GM23338 (cell line): Measurements from ENCODE around the gene LNX2.

ENCODE experiments used
- CREB1 ChIP-seq: fragments of 250-450 bp; sonication (Bioruptor Pico); IDR thresholded peaks from 2 replicates; pipeline ENCODE4 v1.5.0; 2020; ENCODE audit warnings: low read depth, mild to moderate bottlenecking, moderate library complexity
- CTCF ChIP-seq, 2 experiments: fragments of 200-600 bp in 1 of 2; sonication (generic) in 1 of 2; conservative IDR thresholded peaks; 2 replicates each; pipeline versions ENCODE4 v1.5.1 to v1.6.1; 2016 to 2017; ENCODE audit warnings: antibody characterized with exemption in 2 of 2, low read depth in 2 of 2, mild to moderate bottlenecking in 2 of 2, moderate library complexity in 1 of 2
- ETS1 ChIP-seq: IDR thresholded peaks from 2 replicates; pipeline ENCODE4 v1.6.1; 2016; ENCODE audit warnings: antibody characterized with exemption
- EZH2 ChIP-seq: fragments of 200-600 bp; sonication (generic); IDR thresholded peaks from one replicate; pipeline ENCODE4 v1.8.0; 2017; ENCODE audit warnings: antibody characterized with exemption, mild to moderate bottlenecking, low read depth; ENCODE audit not compliant: unreplicated experiment
- EZH2phosphoT487 ChIP-seq: fragments of 200-600 bp; sonication (generic); IDR thresholded peaks from one replicate; pipeline ENCODE4 v1.8.1; 2018; ENCODE audit warnings: antibody characterized with exemption; ENCODE audit not compliant: unreplicated experiment
- JUNB ChIP-seq: IDR thresholded peaks from one replicate; pipeline ENCODE4 v1.6.1; 2016; ENCODE audit warnings: antibody characterized with exemption; ENCODE audit not compliant: unreplicated experiment
- NANOG ChIP-seq: IDR thresholded peaks from 2 replicates; pipeline ENCODE4 v1.6.1; 2016; ENCODE audit warnings: antibody characterized with exemption, borderline replicate concordance
- POLR2AphosphoS5 ChIP-seq: IDR thresholded peaks from 2 replicates; pipeline ENCODE4 v1.6.1; 2016; ENCODE audit warnings: antibody characterized with exemption, low read depth
- REST ChIP-seq: IDR thresholded peaks from one replicate; pipeline ENCODE4 v1.6.1; 2018; ENCODE audit warnings: antibody characterized with exemption; ENCODE audit not compliant: unreplicated experiment
- STAT1 ChIP-seq: IDR thresholded peaks from one replicate; pipeline ENCODE4 v1.6.1; 2016; ENCODE audit warnings: antibody characterized with exemption; ENCODE audit not compliant: unreplicated experiment
- ZNF331 ChIP-seq: fragments of 250-450 bp; sonication (Bioruptor Pico); IDR thresholded peaks from 2 replicates; pipeline ENCODE4 v1.5.0; 2020; ENCODE audit warnings: low read depth, mild to moderate bottlenecking, moderate library complexity
- ZNF462 ChIP-seq: fragments of 250-450 bp; sonication (Bioruptor Pico); IDR thresholded peaks from 2 replicates; pipeline ENCODE4 v1.5.0; 2020; ENCODE audit warnings: mild to moderate bottlenecking, moderate library complexity

GRCh38 chr13:27504128-27504867 is 116.0 kb downstream of the LNX2 start:
- TF ChIP-seq CTCF (conservative IDR thresholded peaks at IDR 0.05; ENCODE audit: low read depth in 2 of 2) (no peak), EZH2phosphoT487 (no peak), STAT1 (no peak), POLR2AphosphoS5 (no peak), EZH2 (no peak), CREB1 (CRISPR knock-in tag) (no peak), REST (no peak), JUNB (no peak), ZNF462 (CRISPR knock-in tag) (no peak), ZNF331 (no peak), ETS1 (no peak), NANOG (no peak)
